ENCODE measurements around the gene NAV1.

GRCh38 chr1:201528631-201529252 is 10.2 kb upstream of the NAV1 start:
- TF ChIP-seq OSR1 (CRISPR knock-in tag; IDR thresholded peaks at IDR 0.05), result no peak
- TF ChIP-seq ZFP3 (CRISPR knock-in tag; IDR thresholded peaks at IDR 0.05), result no peak
- TF ChIP-seq ARNTL (CRISPR knock-in tag; IDR thresholded peaks at IDR 0.05; ENCODE audit: borderline replicate concordance, low read depth), result no peak
- no peak for TF ChIP-seq BACH2 (CRISPR knock-in tag; IDR thresholded peaks at IDR 0.05; ENCODE audit: borderline replicate concordance)
- no peak for TF ChIP-seq PATZ1 (CRISPR knock-in tag; IDR thresholded peaks at IDR 0.05; ENCODE audit: borderline replicate concordance)
- TF ChIP-seq CREB5 (CRISPR knock-in tag; IDR thresholded peaks at IDR 0.05; ENCODE audit: low read depth), result no peak
- no peak for TF ChIP-seq PPARA (CRISPR knock-in tag; IDR thresholded peaks at IDR 0.05; ENCODE audit: borderline replicate concordance)
- TF ChIP-seq TSHZ2 (CRISPR knock-in tag; IDR thresholded peaks at IDR 0.05), result no peak
- TF ChIP-seq RARB (CRISPR knock-in tag; IDR thresholded peaks at IDR 0.05), result no peak
- no peak for TF ChIP-seq ZNF70 (CRISPR knock-in tag; IDR thresholded peaks at IDR 0.05)
- TF ChIP-seq ZNF8 (CRISPR knock-in tag; IDR thresholded peaks at IDR 0.05), result no peak
- no peak for TF ChIP-seq TCF4 (CRISPR knock-in tag; IDR thresholded peaks at IDR 0.05; ENCODE audit: borderline replicate concordance)
